CD14-positive monocyte (primary cell): Measurements from ENCODE around the gene MYBPHL. TPM values are rescaled to one million over a fixed set of nuclear protein-coding genes. Genes with fewer than 3 reads are reported as not detected.

Experiments used
- DNase-seq, 3 donors: peaks; one replicate each; pipeline ENCODE4 v3.0.0-alpha.2; 2011 to 2022
- H2AFZ ChIP-seq: 2 replicates; pipeline ENCODE4 v1.6.0; 2012; ENCODE audit warnings: mild to moderate bottlenecking, low read depth, low read length, inconsistent platforms; ENCODE audit not compliant: insufficient read depth, poor library complexity, severe bottlenecking
- H3K27ac ChIP-seq, 2 donors: 1 replicate in 1 of 2; 2 replicates in 1 of 2; pipeline ENCODE4 v1.5.1; 2012 to 2013; ENCODE audit warnings: low read length in 2 of 2, control low read depth in 1 of 2, inconsistent platforms in 1 of 2, low read depth in 1 of 2, mild to moderate bottlenecking in 1 of 2
- H3K27me3 ChIP-seq, 2 donors: one replicate each; pipeline versions ENCODE4 v1.6.0 to v1.6.1; 2011 to 2013; ENCODE audit warnings: low read length in 2 of 2; ENCODE audit not compliant: control insufficient read depth in 2 of 2, insufficient read depth in 2 of 2
- H3K36me3 ChIP-seq, 2 donors: replicated peaks in 1 of 2; 1 replicate in 1 of 2; 2 replicates in 1 of 2; pipeline versions ENCODE4 v1.5.1 to v1.6.1; 2012 to 2013; ENCODE audit warnings: low read length in 2 of 2, control low read depth in 1 of 2, inconsistent platforms in 1 of 2, mild to moderate bottlenecking in 1 of 2; ENCODE audit not compliant: insufficient read depth in 2 of 2, control insufficient read depth in 1 of 2
- H3K4me1 ChIP-seq, 2 donors: 1 replicate in 1 of 2; 2 replicates in 1 of 2; pipeline versions ENCODE4 v1.5.1 to v1.6.1; 2012 to 2013; ENCODE audit warnings: low read length in 2 of 2, control low read depth in 1 of 2, inconsistent platforms in 1 of 2, mild to moderate bottlenecking in 1 of 2, moderate library complexity in 1 of 2; ENCODE audit not compliant: insufficient read depth in 2 of 2, control insufficient read depth in 1 of 2
- H3K4me2 ChIP-seq: replicated peaks from 2 replicates; pipeline ENCODE3; 2012; ENCODE audit warnings: low read length, moderate library complexity, mild to moderate bottlenecking; ENCODE audit not compliant: poor library complexity, severe bottlenecking; ENCODE audit errors: extremely low read depth
- H3K4me3 ChIP-seq, 3 experiments: fragments of 200-600 bp in 1 of 3; sonication (generic) in 1 of 3; replicated peaks in 1 of 3; 1 replicate in 2 of 3; 2 replicates in 1 of 3; pipeline ENCODE4 v1.5.1; 2011 to 2013; ENCODE audit warnings: low read length in 3 of 3, mild to moderate bottlenecking in 3 of 3, control low read depth in 2 of 3, low read depth in 2 of 3, inconsistent platforms in 1 of 3, moderate library complexity in 1 of 3
- H3K79me2 ChIP-seq: 2 replicates; pipeline ENCODE4 v1.6.0; 2012; ENCODE audit warnings: mild to moderate bottlenecking, control low read depth, inconsistent platforms, low read length, moderate library complexity; ENCODE audit not compliant: insufficient read depth
- H3K9ac ChIP-seq: 2 replicates; pipeline ENCODE4 v1.6.0; 2017; ENCODE audit warnings: low read length, mild to moderate bottlenecking; ENCODE audit not compliant: insufficient read depth, poor library complexity, severe bottlenecking
- H3K9me3 ChIP-seq, 2 donors: replicated peaks in 1 of 2; 1 replicate in 1 of 2; 2 replicates in 1 of 2; pipeline versions ENCODE4 v1.5.1 to v1.6.1; 2012 to 2013; ENCODE audit warnings: low read length in 2 of 2, control low read depth in 1 of 2; ENCODE audit not compliant: control insufficient read depth in 1 of 2, insufficient read depth in 1 of 2
- H4K20me1 ChIP-seq: 2 replicates; pipeline ENCODE4 v1.6.0; 2012; ENCODE audit warnings: mild to moderate bottlenecking, low read length, control low read depth, moderate library complexity; ENCODE audit not compliant: insufficient read depth
- H3K27ac Mint-ChIP-seq, 7 donors: one replicate each; pipeline ENCODE4 v1.8.0; 2020; ENCODE audit warnings: mild to moderate bottlenecking in 7 of 7, mixed read lengths in 7 of 7, moderate library complexity in 6 of 7, inconsistent platforms in 2 of 7
- H3K27me3 Mint-ChIP-seq, 3 donors: one replicate each; pipeline ENCODE4 v1.8.0; 2021 to 2022; ENCODE audit warnings: low read depth in 3 of 3, mild to moderate bottlenecking in 3 of 3, mixed read lengths in 3 of 3, moderate library complexity in 3 of 3, inconsistent platforms in 1 of 3
- H3K36me3 Mint-ChIP-seq, 2 donors: one replicate each; pipeline ENCODE4 v1.8.0; 2020; ENCODE audit warnings: mixed read lengths in 2 of 2, inconsistent platforms in 1 of 2, mild to moderate bottlenecking in 1 of 2
- H3K4me1 Mint-ChIP-seq: one replicate; pipeline ENCODE4 v1.8.0; 2020; ENCODE audit warnings: mild to moderate bottlenecking, mixed read lengths
- H3K4me3 Mint-ChIP-seq, 2 donors: one replicate each; pipeline ENCODE4 v1.8.0; 2020; ENCODE audit warnings: mild to moderate bottlenecking in 2 of 2, mixed read lengths in 2 of 2, moderate library complexity in 1 of 2
- H3K9me3 Mint-ChIP-seq, 7 donors: one replicate each; pipeline ENCODE4 v1.8.0; 2020 to 2022; ENCODE audit warnings: mixed read lengths in 7 of 7, mild to moderate bottlenecking in 6 of 7, moderate library complexity in 6 of 7, inconsistent platforms in 2 of 7
- WGBS: methylation state at CpG from one replicate; pipeline ENCODE4 v1.1.5; 2013; ENCODE audit warnings: missing lambda C conversion rate; ENCODE audit not compliant: insufficient coverage; 5-methylcytosine and 5-hydroxymethylcytosine counted together
- intact Hi-C, 2 donors: fragments of 100-400 bp; cut with micrococcal nuclease; formaldehyde crosslinking; loops; one replicate each; pipeline versions ENCODE4 v1.15.0 to v1.15.1; 2023
- polyA plus RNA-seq, 3 donors: library from polyadenylated mRNA; depleted of rRNA in 1 of 3; unstranded in 2 of 3; stranded (reverse) in 1 of 3; fragments of 300-500 nt in 2 of 3; fragments of >200 nt in 1 of 3; fragmentation: Illumina TruSeq in 2 of 3; gene quantifications; 1 replicate in 2 of 3; 2 replicates in 1 of 3; pipeline ENCODE4 v1.2.3, GENCODE V29; 2012 to 2021
- TF ChIP-seq, protein P1 (sequence below): fragments of 200-600 bp; IDR thresholded peaks from one replicate; pipeline ENCODE4 v1.8.0; 2022; ENCODE audit warnings: antibody characterized with exemption, mild to moderate bottlenecking

MYBPHL gene
- polyA plus RNA-seq, 3 donors, result 0.13 TPM; not detected in 2

DNA sequence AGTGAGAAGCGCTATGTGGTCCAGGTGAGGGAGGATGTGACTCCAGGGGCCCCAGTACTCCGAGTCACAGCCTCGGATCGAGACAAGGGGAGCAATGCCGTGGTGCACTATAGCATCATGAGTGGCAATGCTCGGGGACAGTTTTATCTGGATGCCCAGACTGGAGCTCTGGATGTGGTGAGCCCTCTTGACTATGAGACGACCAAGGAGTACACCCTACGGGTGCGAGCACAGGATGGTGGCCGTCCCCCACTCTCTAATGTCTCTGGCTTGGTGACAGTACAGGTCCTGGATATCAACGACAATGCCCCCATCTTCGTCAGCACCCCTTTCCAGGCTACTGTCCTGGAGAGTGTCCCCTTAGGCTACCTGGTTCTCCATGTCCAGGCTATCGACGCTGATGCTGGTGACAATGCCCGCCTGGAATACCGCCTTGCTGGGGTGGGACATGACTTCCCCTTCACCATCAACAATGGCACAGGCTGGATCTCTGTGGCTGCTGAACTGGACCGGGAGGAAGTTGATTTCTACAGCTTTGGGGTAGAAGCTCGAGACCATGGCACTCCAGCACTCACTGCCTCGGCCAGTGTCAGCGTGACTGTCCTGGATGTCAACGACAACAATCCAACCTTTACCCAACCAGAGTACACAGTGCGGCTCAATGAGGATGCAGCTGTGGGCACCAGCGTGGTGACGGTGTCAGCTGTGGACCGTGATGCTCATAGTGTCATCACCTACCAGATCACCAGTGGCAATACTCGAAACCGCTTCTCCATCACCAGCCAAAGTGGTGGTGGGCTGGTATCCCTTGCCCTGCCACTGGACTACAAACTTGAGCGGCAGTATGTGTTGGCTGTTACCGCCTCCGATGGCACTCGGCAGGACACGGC is 55.3 kb downstream of the MYBPHL start:
- no peak for DNase-seq
- Mint-ChIP-seq H3K4me3 (peak overlapping the region in 1 of 2 donors; percentile 18), H3K4me1 (peaks cover 9% of the 10 kb centered on the region), H3K27ac (no peak overlapping the region), H3K36me3 (no peaks in the 10 kb centered on the region), H3K9me3 (peaks cover 0 to 11% (median 0%) of the 10 kb centered on the region in 7 donors), H3K27me3 (peaks cover 19 to 58% (median 32%) of the 10 kb centered on the region in 3 donors)
- H3K27me3 ChIP-seq, result peaks cover 4 to 32% of the 10 kb centered on the region in 2 donors
- H3K27ac ChIP-seq, result no peak overlapping the region
- H2AFZ ChIP-seq, result no peak overlapping the region
- H3K4me2 ChIP-seq, result no peak overlapping the region
- H3K79me2 ChIP-seq, result no peaks in the 10 kb centered on the region
- H3K36me3 ChIP-seq, result no peaks in the 10 kb centered on the region
- TF ChIP-seq, protein P1, sequence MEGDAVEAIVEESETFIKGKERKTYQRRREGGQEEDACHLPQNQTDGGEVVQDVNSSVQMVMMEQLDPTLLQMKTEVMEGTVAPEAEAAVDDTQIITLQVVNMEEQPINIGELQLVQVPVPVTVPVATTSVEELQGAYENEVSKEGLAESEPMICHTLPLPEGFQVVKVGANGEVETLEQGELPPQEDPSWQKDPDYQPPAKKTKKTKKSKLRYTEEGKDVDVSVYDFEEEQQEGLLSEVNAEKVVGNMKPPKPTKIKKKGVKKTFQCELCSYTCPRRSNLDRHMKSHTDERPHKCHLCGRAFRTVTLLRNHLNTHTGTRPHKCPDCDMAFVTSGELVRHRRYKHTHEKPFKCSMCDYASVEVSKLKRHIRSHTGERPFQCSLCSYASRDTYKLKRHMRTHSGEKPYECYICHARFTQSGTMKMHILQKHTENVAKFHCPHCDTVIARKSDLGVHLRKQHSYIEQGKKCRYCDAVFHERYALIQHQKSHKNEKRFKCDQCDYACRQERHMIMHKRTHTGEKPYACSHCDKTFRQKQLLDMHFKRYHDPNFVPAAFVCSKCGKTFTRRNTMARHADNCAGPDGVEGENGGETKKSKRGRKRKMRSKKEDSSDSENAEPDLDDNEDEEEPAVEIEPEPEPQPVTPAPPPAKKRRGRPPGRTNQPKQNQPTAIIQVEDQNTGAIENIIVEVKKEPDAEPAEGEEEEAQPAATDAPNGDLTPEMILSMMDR, result no peak
- H3K4me1 ChIP-seq, result peaks cover 8 to 13% of the 10 kb centered on the region in 2 donors
- no peaks in the 10 kb centered on the region for H3K9me3 ChIP-seq
- no peaks in the 10 kb centered on the region for H4K20me1 ChIP-seq
- intact Hi-C loops, result no loop called here
- H3K4me3 ChIP-seq, result no peak overlapping the region
- no peak overlapping the region for H3K9ac ChIP-seq
- 97% methylated on average over 21 of the region's 32 CpGs for WGBS

- H3K27ac ChIP-seq, result no peak overlapping the region
- no peaks in the 10 kb centered on the region for H4K20me1 ChIP-seq
- H3K9me3 Mint-ChIP-seq, result peaks cover 0 to 11% (median 0%) of the 10 kb centered on the region in 7 donors
- intact Hi-C loops, result no loop called here
- H2AFZ ChIP-seq, result no peak overlapping the region
- TF ChIP-seq, protein P1, result no peak
- no peaks in the 10 kb centered on the region for H3K36me3 ChIP-seq
- peak overlapping the region in 1 of 3 experiments; percentile 69 for H3K4me3 ChIP-seq
- no peak overlapping the region for H3K27ac Mint-ChIP-seq
- no peaks in the 10 kb centered on the region for H3K36me3 Mint-ChIP-seq
- peaks cover 8% of the 10 kb centered on the region for H3K4me1 Mint-ChIP-seq
- peak overlapping the region; percentile 43 for H3K9ac ChIP-seq
- DNase-seq, result no peak
- H3K27me3 ChIP-seq, result peaks cover 4 to 31% of the 10 kb centered on the region in 2 donors
- WGBS, result 97% methylated on average over 33 of the region's 33 CpGs
- H3K27me3 Mint-ChIP-seq, result peaks cover 20 to 54% (median 34%) of the 10 kb centered on the region in 3 donors
- H3K4me3 Mint-ChIP-seq, result peak overlapping the region; percentile 75 to 81
- no peaks in the 10 kb centered on the region for H3K79me2 ChIP-seq
- H3K9me3 ChIP-seq, result no peaks in the 10 kb centered on the region
- peaks cover 8 to 13% of the 10 kb centered on the region in 2 donors for H3K4me1 ChIP-seq
- peak overlapping the region; percentile 78 for H3K4me2 ChIP-seq
Measured at GRCh38 chr1:109250454-109251276, 56.1 kb downstream of the MYBPHL start.
